Stimulated activated CD4-positive, alpha-beta T cell treated with anti-CD3 and anti-CD28 coated beads, Interleukin-4, amount 100 ng/mL, for 1 hour (primary cell): ENCODE results near the gene TNP2.
"Not testable (repeated sequence)": the region's sequence is repeated elsewhere in the genome, so short reads cannot be mapped to it uniquely, and the experiment has no call there.

Source experiments
- DNase-seq: peaks from one replicate; pipeline ENCODE4 v3.0.0-alpha.2; 2020

Gene TNP2

DNA sequence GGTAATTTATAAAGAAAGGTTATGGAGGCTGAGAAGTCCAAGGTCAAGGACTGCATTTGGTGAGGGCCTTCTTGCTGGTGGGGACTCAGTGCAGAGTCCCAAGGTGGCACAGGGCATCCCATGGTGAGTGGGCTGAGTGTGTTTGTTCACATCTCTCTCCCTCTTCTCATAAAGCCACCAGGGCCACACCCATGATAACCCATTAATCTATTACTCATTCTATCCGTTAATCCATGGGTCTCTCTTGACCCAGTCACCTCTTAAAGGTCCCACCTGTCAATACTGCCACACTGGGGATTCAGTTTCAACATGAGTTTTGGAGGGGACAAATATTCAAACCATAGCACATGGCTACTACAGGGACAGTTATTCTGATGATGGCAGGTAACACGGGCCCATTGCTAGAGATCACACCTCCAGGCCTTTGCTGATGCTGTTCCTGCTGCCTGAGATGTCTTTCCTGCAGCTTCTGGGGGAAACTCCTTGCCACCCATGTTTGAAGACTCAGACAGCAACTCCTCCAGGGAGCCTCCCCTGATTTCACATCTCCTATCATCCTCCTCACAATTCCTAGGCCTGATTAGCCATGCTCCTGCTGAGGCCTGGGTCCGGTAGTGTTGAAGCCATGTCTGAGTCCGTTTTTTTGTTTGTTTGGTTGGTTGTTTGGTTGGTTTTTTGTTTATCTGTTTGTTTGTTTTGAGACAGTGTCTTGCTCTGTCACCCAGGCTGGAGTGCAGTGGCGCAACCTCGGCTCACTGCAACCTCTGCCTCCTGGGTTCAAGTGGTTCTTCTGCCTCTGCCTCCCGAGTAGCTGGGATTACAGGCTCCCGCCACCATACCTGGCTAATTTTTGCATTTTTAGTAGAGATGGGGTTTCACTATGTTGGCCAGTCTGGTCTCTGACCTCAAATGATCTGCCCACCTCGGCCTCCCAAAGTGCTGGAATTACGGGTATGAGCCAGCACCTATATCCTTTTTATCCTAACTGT is 29.2 kb downstream of the TNP2 start:
- DNase-seq = no peak

GRCh38 chr16:11238272-11239202 is 30.6 kb downstream of the TNP2 start:
- no peak for DNase-seq

DNA sequence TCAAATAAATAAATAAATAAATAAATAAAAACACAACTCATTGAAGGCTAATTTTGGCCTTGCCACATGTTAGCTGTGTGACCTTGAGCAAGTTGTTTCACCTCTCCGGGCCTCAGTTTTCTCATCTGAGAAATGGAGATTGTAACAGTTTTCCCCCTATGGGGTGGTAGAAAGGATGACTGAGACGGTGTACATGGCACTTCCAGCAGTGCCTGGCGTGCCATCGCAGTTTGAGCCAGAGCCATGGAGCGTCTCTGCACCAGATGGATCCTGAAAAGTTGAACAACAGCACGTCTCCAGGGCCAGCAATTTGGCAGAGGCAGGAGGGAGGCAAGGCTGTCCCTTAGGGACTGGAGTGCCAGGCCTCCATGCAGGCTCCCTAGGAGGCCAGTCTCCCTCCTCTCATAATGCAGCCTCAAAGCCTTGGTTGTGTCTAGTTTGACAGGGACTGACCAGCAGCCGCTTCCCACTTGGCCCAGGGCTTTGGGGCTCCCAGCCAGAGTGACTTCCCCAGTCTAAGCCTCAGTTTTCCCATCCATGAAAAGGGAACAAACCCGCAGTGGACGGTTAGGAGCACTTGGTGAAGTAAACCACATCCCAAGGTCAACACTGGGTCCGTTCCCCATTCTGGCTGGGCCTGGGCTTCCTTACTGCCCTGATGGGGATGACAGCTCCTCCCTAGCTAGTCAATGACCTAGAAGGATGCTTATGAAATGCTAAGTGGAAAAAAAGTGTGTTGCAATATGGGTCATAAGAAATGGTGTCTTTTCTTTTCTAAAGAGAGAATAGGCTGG is 32.5 kb downstream of the TNP2 start:
- no peak for DNase-seq

GRCh38 chr16:11235703-11235991 is 33.5 kb downstream of the TNP2 start:
- no peak for DNase-seq

DNA sequence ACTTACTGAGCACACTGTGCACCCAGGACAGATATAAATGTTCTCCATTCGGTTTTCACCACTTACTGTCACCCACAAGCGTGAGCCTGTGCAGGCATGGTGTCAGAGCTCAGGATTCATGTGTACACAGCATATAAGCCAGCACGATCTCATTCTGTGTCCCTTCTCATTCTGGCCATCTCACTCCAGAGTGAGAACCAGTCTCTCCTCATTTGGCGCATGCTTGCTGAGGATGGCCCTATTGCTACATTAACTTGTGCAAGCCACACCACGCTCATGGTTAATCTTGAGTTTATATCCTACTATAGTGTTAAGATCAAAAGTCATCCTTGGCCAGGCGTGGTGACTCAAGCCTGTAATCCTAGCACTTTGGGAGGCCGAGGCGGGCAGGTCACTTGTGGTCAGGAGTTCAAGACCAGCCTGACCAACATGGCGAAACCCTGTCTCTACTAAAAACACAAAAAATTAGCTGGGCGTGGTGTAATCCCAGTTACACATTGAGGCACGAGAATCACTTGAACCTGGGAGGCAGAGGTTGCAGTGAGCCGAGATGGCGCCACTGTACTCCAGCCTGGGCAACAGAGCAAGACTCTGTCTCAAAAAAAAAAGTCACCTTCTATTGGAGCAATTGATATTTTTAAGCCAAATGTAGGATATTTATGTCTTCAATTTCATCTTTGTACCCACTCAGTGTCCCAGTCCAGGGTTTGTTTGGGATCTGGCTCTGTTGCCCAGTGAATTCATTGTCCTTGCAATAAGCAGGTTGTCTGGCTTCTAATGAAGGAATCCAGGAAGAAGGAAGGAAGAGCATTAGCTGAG is 34.0 kb downstream of the TNP2 start:
- DNase-seq = no peak

DNA sequence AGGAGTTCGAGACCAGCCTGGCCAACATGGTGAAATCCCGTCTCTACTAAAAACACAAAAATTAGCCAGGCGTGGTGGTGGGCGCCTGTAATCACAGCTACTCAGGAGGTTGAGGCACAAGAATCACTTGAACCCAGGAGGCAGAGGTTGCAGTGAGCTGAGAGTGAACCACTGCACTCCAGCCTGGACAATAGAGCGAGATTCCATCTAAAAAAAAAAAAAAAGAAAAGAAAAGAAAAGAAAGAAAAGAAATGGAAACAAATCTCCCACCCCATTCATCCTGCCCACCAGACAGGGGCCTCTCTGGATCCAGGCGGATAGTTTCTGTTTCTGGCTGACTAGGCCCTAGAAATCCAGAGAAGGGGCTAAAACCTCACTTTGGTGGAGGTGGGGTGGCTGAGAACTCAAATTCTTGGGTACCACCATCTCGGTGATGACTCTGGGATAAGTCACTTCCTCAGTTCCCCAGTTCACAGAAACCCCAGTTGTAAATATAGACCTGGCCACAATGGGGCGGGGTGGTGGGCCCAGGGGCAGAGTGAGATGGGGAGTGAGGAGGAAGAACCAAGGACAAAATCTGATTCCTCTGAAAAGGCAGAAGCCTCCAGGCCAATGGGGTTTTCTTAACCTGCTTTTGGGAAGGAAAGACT is 35.3 kb downstream of the TNP2 start:
- DNase-seq = peak; percentile 70

DNA sequence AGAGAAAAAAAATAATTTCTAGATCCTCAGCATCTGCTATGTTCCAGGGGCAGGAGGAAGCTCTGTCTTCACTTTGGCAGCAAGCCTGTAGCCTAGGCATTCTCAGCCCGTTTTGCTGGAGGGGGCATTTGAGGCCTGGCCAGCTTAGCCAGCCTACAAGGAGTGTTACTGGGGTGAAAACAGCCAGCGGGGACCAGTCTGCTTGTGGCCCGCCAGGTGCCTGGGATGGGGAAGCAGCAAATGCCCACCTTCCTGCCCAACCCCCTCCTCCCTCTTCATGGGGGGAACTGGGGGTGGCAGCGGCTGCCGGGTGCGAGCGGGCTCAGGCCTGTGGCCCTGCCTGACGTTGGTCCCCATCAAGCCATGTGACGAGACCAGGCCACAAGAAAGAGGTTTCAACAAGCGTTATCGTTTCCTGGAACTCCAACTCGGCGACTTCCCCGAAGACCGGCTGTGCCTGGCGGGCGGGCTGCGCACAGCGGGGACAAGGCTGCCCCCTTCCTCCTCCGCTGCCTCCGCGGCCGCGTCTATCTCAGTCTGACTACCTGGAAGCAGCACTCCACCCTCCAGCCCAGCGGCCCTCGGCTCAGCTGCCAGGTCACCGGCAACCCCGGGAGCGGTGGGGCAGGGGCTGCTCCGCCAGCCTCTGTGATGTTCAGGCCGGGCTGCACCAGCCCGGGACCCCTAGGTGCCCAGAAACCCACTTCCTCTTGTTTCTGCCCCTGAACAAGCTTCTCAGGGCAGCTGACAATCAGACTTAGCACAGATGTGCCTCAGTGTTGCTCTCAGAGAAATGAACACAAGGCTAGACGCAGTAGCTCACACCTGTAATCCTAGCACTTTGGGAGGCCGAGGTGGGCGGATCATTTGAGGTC is 36.0 kb downstream of the TNP2 start:
- peak; percentile 82 for DNase-seq

DNA sequence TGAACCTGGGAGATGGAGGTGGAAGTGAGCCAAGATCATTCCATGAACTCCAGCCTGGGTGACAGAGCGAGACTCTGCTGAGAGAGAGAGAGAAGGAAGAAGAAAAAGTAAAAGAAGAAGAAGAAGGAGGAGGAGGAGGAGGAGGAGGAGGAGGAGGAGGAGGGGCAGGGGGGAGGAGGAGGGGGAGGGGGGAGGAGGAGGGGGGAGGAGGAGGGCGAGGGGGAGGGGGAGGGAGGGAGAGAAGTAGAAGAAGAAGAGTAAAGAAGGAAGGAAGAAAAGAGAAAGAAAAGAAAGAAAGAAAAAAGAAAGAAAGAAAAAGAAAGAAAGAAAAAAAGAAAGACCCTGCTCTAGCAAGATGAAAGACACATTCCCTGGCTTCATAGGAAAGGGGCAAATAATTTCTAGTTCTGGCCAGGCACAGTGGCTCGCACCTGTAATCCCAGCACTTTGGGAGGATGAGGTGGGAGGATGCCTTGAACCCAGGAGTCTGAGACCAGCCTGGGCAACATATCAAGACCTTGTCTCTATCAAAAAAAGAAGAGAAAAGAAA is 36.7 kb downstream of the TNP2 start:
- no peak for DNase-seq

DNA sequence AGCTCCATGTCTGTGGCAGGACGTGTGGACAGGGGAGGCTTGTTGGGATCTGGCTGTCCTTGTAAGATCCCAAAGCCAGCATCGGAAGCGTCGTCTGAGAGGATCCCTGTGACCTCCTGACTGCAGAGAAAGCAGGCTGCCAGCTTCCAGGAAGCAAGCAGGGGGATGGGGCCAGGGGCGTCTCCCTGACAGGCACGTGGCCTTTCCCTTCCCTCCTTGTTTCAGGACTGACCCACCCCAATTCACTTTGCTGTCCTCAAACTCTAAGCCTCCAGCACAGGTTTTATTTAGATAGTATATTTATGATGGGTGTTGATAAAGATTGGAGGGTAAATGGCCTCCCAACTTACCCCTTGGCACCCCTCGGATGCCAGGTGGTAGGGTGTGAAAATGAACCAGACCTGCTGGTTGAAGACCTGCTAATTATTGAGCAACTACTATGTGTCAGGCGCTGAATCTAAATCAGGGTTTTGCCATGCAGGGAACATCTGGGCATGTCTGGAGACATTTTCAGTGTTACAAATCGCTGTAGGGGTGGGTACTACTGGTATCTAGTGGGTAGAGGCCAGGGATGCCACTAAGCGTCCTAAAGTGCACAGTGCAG is 37.7 kb downstream of the TNP2 start:
- no peak for DNase-seq

DNA sequence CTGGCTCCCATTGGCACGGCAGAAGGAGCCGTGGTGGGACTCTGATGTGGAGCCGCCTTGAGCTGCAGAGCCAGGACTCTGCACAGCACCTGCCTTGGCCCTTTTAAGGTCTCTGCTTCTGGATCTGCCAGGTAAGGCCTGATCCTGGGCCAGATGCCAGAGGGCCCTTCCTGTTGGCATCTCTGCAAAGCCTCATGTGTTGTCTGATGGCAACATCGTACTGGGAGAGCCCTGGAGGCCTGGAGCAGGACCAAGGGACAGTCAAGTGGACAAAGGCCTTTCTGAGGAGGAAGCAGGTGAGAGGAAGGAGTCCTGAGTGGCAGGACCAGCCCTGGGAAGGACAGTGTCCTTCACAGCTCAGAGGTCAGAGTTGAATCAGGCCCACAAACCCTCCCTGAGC is 39.2 kb downstream of the TNP2 start:
- no peak for DNase-seq

DNA sequence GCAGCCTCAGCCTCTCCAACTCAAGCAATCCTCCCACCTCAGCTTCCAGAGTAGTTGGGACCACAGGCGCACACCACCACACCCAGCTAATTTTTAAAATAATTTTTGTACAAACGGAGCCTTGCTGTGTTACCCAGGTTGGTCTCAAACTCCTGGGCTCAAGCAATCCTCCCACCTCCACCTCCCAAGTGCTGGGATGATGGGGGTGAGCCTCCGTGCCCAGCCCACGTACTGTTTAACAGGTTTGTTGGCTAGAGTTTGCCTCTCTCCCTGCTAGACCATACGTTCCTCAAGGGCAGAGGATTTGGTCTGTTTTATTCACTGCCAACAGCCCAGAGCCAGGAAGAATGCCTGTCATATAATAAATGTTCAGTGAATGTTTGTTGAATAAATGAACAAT is 39.7 kb downstream of the TNP2 start:
- no peak for DNase-seq

- no peak for DNase-seq
These were observed 43.2 kb downstream of the TNP2 start for GRCh38 chr16:11225677-11226549.

DNA sequence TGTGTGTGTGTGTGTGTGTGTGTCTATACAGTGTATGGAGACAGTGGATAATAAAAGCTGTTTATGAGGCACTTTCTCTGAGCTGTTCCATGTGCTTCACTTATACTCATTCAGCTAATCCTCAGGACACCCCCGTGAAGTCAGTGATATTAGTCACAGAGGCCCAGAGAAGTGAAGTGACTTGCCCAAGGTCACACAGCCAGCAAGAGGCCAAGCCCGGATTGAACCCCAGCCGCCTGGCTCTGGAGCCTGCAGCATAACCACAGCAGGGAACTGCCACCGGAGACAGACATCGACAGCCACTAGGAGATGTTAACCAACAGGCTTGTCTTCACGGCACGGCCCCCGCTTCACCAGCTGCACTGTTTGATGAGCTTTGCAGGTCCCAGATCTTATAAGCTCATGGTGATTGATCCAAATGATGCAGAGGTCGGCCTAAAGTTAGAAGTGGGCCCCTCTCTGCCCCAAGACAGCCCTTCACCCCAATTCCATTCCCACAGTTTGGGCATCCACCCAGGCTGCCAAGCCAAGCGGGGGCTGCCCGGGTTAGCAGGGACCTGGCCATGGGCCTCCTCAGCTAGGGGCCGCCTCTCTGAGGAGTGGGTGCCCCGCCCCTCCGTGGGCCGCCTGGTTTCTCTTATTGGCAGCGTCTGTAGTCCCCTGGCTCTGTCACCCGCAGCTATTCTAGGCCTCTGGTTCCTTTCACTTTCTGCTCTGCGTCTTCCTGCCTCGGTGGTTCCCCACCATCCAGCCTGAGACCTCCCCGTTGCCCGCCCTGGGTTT is 44.0 kb downstream of the TNP2 start:
- DNase-seq = peak; percentile 89

DNA sequence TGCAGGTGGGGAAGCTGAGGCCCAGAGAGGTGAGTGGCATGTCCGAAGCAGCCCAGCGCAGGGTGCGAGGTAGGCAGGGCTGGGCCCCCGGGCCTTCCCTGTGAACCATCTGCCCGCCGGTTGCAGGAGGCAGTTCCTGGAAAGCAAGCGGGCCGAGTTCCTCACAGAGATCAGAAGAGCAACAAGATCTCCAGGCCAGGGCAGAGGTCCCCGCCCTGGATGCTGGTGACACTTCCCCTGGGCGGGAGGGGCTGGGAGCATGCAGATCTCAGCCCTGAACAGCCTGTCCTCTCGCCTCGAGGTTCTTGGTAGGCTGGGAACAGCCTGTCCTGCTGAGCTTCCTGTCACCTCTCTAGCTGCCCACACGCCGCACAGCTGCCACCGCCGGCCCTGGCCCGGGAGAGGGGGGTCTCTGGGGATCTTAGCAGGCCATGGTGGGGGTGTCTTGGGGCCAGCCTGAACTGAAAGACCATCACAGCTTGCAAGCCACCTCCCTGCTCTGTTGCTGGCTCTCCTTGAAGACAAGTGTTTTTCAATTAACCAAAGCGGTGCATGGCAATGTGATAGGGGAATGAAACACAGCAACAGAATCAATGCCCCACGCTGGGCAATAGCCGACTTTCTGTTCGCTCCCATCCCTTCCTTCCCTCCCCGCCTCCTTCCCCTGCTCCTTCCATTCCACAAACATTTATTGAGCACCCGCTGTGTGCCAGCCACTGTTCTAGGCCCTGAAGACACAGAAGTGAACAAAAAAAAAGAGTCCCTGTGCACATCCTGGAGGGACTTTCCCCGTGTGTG is 44.8 kb downstream of the TNP2 start:
- DNase-seq = peak; percentile 56

DNA sequence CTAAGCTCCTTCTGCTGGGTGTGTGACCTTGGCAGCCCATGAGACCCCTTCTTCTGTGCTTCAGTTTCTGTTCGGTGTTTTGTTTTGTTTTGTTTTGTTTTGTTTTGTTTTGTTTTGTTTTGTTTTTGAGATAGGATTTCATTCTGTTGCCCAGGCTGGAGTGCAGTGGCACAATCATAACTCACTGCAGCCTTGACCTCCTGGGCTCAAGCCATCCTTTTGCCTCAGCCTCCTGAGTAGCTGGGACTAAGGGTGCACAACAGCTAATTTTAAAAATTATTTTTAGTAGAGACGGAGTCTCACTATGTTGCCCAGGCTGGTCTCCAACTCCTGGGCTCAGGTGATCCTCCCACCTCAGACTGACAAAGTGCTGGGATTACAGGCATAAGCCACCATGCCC is 48.6 kb downstream of the TNP2 start:
- DNase-seq = not testable (repeated sequence)

- no peak for DNase-seq
These were observed 49.9 kb downstream of the TNP2 start for GRCh38 chr16:11219178-11219577.

- no peak for DNase-seq
These were observed 50.5 kb downstream of the TNP2 start for GRCh38 chr16:11218604-11218962.
